T-cell (primary cell): ENCODE results near the gene LRRFIP1. TPM values are rescaled to one million over a fixed set of nuclear protein-coding genes. Genes with fewer than 3 reads are reported as not detected.
"Not testable (repeated sequence)": the region's sequence is repeated elsewhere in the genome, so short reads cannot be mapped to it uniquely, and the experiment has no call there.

Experiments
- ATAC-seq, 4 experiments: fragments of 200-7000 bp in 3 of 4; fragments of 150-1000 bp in 1 of 4; cut with Tn5 transposase; replicated peaks in 1 of 4; 1 replicate in 3 of 4; 2 replicates in 1 of 4; pipeline ENCODE4 v1.10.0; 2021; ENCODE audit warnings: moderate library complexity in 3 of 4, mild to moderate bottlenecking in 2 of 4, moderate number of reproducible peaks in 1 of 4
- CTCF ChIA-PET, 2 donors: fragments of 300-600 bp; sonication (Branson Sonifier 250); formaldehyde crosslinking; loops; one replicate each; lab custom pipeline; 2022; ENCODE audit warnings: antibody characterized with exemption in 2 of 2; lab: Charles Lee
- POLR2A ChIA-PET, 2 donors: fragments of 300-600 bp; sonication (Branson Sonifier 250); formaldehyde crosslinking; loops; one replicate each; lab custom pipeline; 2022; ENCODE audit warnings: antibody characterized with exemption in 2 of 2; lab: Charles Lee
- DNase-seq, 35 experiments: peaks; one replicate each; pipeline versions ENCODE4 v3.0.0 to v3.0.0-alpha.2; 2013 to 2023
- H3K27ac ChIP-seq: one replicate; pipeline ENCODE4 v1.5.1; 2013; ENCODE audit warnings: low read length
- H3K27me3 ChIP-seq, 2 experiments: replicated peaks in 1 of 2; 1 replicate in 1 of 2; 2 replicates in 1 of 2; pipeline versions ENCODE4 v1.6.1 to v1.7.0; 2013; ENCODE audit warnings: low read length in 1 of 2, mixed read lengths in 1 of 2; ENCODE audit not compliant: control insufficient read depth in 2 of 2, insufficient read depth in 2 of 2; ENCODE audit errors: extremely low read depth in 1 of 2
- H3K36me3 ChIP-seq, 2 donors: 1 replicate in 1 of 2; 2 replicates in 1 of 2; pipeline versions ENCODE4 v1.6.1 to v1.7.0; 2013; ENCODE audit warnings: low read length in 1 of 2; ENCODE audit not compliant: control insufficient read depth in 2 of 2, insufficient read depth in 1 of 2; ENCODE audit errors: extremely low read depth in 1 of 2
- H3K4me1 ChIP-seq, 2 experiments: 1 replicate in 1 of 2; 2 replicates in 1 of 2; pipeline versions ENCODE4 v1.6.1 to v1.7.0; 2013; ENCODE audit warnings: low read length in 2 of 2, mixed read lengths in 1 of 2; ENCODE audit not compliant: insufficient read depth in 2 of 2, control insufficient read depth in 1 of 2; ENCODE audit errors: extremely low read depth in 1 of 2
- H3K4me3 ChIP-seq, 2 donors: 1 replicate in 1 of 2; 2 replicates in 1 of 2; pipeline versions ENCODE4 v1.5.1 to v1.7.0; 2013; ENCODE audit warnings: mild to moderate bottlenecking in 2 of 2, low read length in 1 of 2, moderate library complexity in 1 of 2; ENCODE audit not compliant: control insufficient read depth in 1 of 2; ENCODE audit errors: extremely low read depth in 1 of 2
- H3K9me3 ChIP-seq: 2 replicates; pipeline ENCODE4 v1.7.0; 2013
- H3K27ac Mint-ChIP-seq, 2 donors: one replicate each; pipeline ENCODE4 v1.8.0; 2020 to 2021; ENCODE audit warnings: mild to moderate bottlenecking in 2 of 2, mixed read lengths in 2 of 2
- H3K27me3 Mint-ChIP-seq, 2 donors: one replicate each; pipeline ENCODE4 v1.8.0; 2021 to 2022; ENCODE audit warnings: mixed read lengths in 2 of 2
- H3K36me3 Mint-ChIP-seq: one replicate; pipeline ENCODE4 v1.8.0; 2021; ENCODE audit warnings: mixed read lengths
- H3K4me1 Mint-ChIP-seq, 3 donors: one replicate each; pipeline ENCODE4 v1.8.0; 2020 to 2022; ENCODE audit warnings: mixed read lengths in 3 of 3, mild to moderate bottlenecking in 1 of 3
- H3K4me3 Mint-ChIP-seq, 3 donors: one replicate each; pipeline ENCODE4 v1.8.0; 2020 to 2022; ENCODE audit warnings: mild to moderate bottlenecking in 3 of 3, mixed read lengths in 3 of 3, moderate library complexity in 3 of 3
- H3K9me3 Mint-ChIP-seq, 3 donors: one replicate each; pipeline ENCODE4 v1.8.0; 2020 to 2022; ENCODE audit warnings: mixed read lengths in 3 of 3
- WGBS: methylation state at CpG from one replicate; pipeline ENCODE4 v1.1.5; 2013; ENCODE audit warnings: missing lambda C conversion rate; ENCODE audit not compliant: insufficient coverage; 5-methylcytosine and 5-hydroxymethylcytosine counted together
- total RNA-seq, 35 experiments: library from RNA in 6 of 35; stranded (reverse) in 6 of 35; fragments of 120-200 nt in 1 of 35; gene quantifications; one replicate each; pipeline versions ENCODE4 v1.2.1 to v1.2.4 and lab custom pipeline; 2013 to 2026

LRRFIP1 gene
- total RNA-seq, 5 donors from 2014 or later (not counting 1 experiment from before 2014, with no cell fraction given): 105 to 170 (median 128) TPM

- H3K9me3 ChIP-seq: no peaks in the 10 kb centered on the region
- Mint-ChIP-seq H3K9me3 (no peaks in the 10 kb centered on the region), H3K27me3 (peaks cover 8 to 22% of the 10 kb centered on the region in 2 donors), H3K4me3 (no peak overlapping the region), H3K4me1 (peaks cover 7 to 10% (median 7%) of the 10 kb centered on the region in 3 donors), H3K27ac (no peak overlapping the region), H3K36me3 (no peaks in the 10 kb centered on the region)
- peaks cover 0 to 45% of the 10 kb centered on the region in 2 experiments for H3K27me3 ChIP-seq
- peaks cover 0 to 4% of the 10 kb centered on the region in 2 experiments for H3K4me1 ChIP-seq
- ATAC-seq (no peak), DNase-seq (no peak)
- 82% methylated on average over 12 of the region's 12 CpGs for WGBS
- no peak overlapping the region for H3K4me3 ChIP-seq
- no peaks in the 10 kb centered on the region for H3K36me3 ChIP-seq
- CTCF ChIA-PET: no interaction called here
- POLR2A ChIA-PET: interaction anchor here in 1 of 2 donors (0.7 kb wide), 1 partner anchor 9 kb away, joined by 3 read pairs; no protein-coding TSS in a partner anchor
- H3K27ac ChIP-seq: no peak overlapping the region
Observed at GRCh38 chr2:237663517-237664110, 36.2 kb downstream of the LRRFIP1 start.

- H3K27me3 Mint-ChIP-seq: peaks cover 8 to 22% of the 10 kb centered on the region in 2 donors
- H3K27ac Mint-ChIP-seq: no peak overlapping the region
- no peaks in the 10 kb centered on the region for H3K9me3 Mint-ChIP-seq
- WGBS: 96% methylated on average over 17 of the region's 17 CpGs
- DNase-seq: no peak
- CTCF ChIA-PET: no interaction called here
- H3K36me3 ChIP-seq: no peaks in the 10 kb centered on the region
- ATAC-seq: no peak
- H3K36me3 Mint-ChIP-seq: no peaks in the 10 kb centered on the region
- H3K4me1 Mint-ChIP-seq: peaks cover 7 to 10% (median 7%) of the 10 kb centered on the region in 3 donors
- H3K27me3 ChIP-seq: peaks cover 0 to 45% of the 10 kb centered on the region in 2 experiments
- H3K4me3 Mint-ChIP-seq: no peak overlapping the region
- peaks cover 0 to 4% of the 10 kb centered on the region in 2 experiments for H3K4me1 ChIP-seq
- no peak overlapping the region for H3K27ac ChIP-seq
- H3K4me3 ChIP-seq: no peak overlapping the region
- POLR2A ChIA-PET: no interaction called here
- H3K9me3 ChIP-seq: no peaks in the 10 kb centered on the region
Observed at GRCh38 chr2:237664151-237664550, 36.8 kb downstream of the LRRFIP1 start.

- Mint-ChIP-seq H3K27ac (no peak overlapping the region), H3K4me1 (peaks cover 7 to 10% (median 7%) of the 10 kb centered on the region in 3 donors), H3K27me3 (peaks cover 5 to 26% of the 10 kb centered on the region in 2 donors), H3K4me3 (no peak overlapping the region), H3K9me3 (no peaks in the 10 kb centered on the region), H3K36me3 (no peaks in the 10 kb centered on the region)
- Histone ChIP-seq H3K36me3 (no peaks in the 10 kb centered on the region), H3K27me3 (peaks cover 0 to 52% of the 10 kb centered on the region in 2 experiments), H3K9me3 (no peaks in the 10 kb centered on the region), H3K4me3 (no peak overlapping the region), H3K27ac (no peak overlapping the region), H3K4me1 (peaks cover 0 to 4% of the 10 kb centered on the region in 2 experiments)
- no peak for DNase-seq
- ATAC-seq: no peak
- POLR2A ChIA-PET: interaction anchor here in 1 of 2 donors (0.7 kb wide), 1 partner anchor 61 kb away, joined by 3 read pairs; no protein-coding TSS in a partner anchor
- 84% methylated on average over 6 of the region's 7 CpGs for WGBS
- CTCF ChIA-PET: no interaction called here
Observed at GRCh38 chr2:237665713-237666143, 38.3 kb downstream of the LRRFIP1 start.

GRCh38 chr2:237666606-237667005 lies 39.2 kb downstream of the LRRFIP1 start:
- peaks cover 0 to 44% of the 10 kb centered on the region in 2 experiments for H3K27me3 ChIP-seq
- DNase-seq (no peak), ATAC-seq (no peak)
- Mint-ChIP-seq H3K27me3 (peaks cover 5 to 23% of the 10 kb centered on the region in 2 donors), H3K4me1 (peaks cover 7 to 17% (median 7%) of the 10 kb centered on the region in 3 donors), H3K9me3 (no peaks in the 10 kb centered on the region), H3K27ac (no peak overlapping the region), H3K36me3 (no peaks in the 10 kb centered on the region), H3K4me3 (no peak overlapping the region)
- WGBS: 63% methylated on average over 2 of the region's 7 CpGs
- no peaks in the 10 kb centered on the region for H3K36me3 ChIP-seq
- H3K4me3 ChIP-seq: no peak overlapping the region
- ChIA-PET CTCF (interaction anchor here in 1 of 2 donors (0.6 kb wide), 2 partner anchors 96 to 587 kb away, joined by 4 read pairs; no protein-coding TSS in a partner anchor), POLR2A (interaction anchor here (0.6 kb wide), 2 partner anchors 42 to 58 kb away, joined by 3 read pairs; no protein-coding TSS in a partner anchor)
- no peaks in the 10 kb centered on the region for H3K9me3 ChIP-seq
- H3K27ac ChIP-seq: no peak overlapping the region
- H3K4me1 ChIP-seq: peaks cover 0 to 4% of the 10 kb centered on the region in 2 experiments

GRCh38 chr2:237667050-237667576 lies 39.7 kb downstream of the LRRFIP1 start:
- ChIA-PET CTCF (interaction anchor here in 1 of 2 donors (0.6 kb wide), 2 partner anchors 96 to 588 kb away, joined by 4 read pairs; no protein-coding TSS in a partner anchor), POLR2A (interaction anchor here (0.6 kb wide), 2 partner anchors 42 to 59 kb away, joined by 3 read pairs; no protein-coding TSS in a partner anchor)
- H3K27ac Mint-ChIP-seq, H3K36me3 Mint-ChIP-seq, H3K36me3 ChIP-seq, H3K27ac ChIP-seq, H3K4me3 Mint-ChIP-seq, H3K9me3 ChIP-seq, H3K4me1 ChIP-seq, H3K9me3 Mint-ChIP-seq, ATAC-seq, H3K4me3 ChIP-seq, DNase-seq: not testable (repeated sequence)
- H3K27me3 ChIP-seq: peaks cover 0 to 41% of the 10 kb centered on the region in 2 experiments
- no CpG with 5 or more reads among the region's 6 CpGs for WGBS
- peaks cover 5 to 23% of the 10 kb centered on the region in 2 donors for H3K27me3 Mint-ChIP-seq
- peaks cover 7 to 20% (median 7%) of the 10 kb centered on the region in 3 donors for H3K4me1 Mint-ChIP-seq

GRCh38 chr2:237667893-237668292 lies 40.5 kb downstream of the LRRFIP1 start:
- H3K4me3 ChIP-seq: no peak overlapping the region
- ATAC-seq: no peak
- H3K36me3 Mint-ChIP-seq: no peaks in the 10 kb centered on the region
- CTCF ChIA-PET: interaction anchor here in 1 of 2 donors (0.6 kb wide), 1 partner anchor 66 kb away, joined by 3 read pairs; no protein-coding TSS in a partner anchor
- H3K27me3 ChIP-seq: peaks cover 0 to 37% of the 10 kb centered on the region in 2 experiments
- H3K27me3 Mint-ChIP-seq: peaks cover 5 to 22% of the 10 kb centered on the region in 2 donors
- H3K36me3 ChIP-seq: no peaks in the 10 kb centered on the region
- H3K9me3 Mint-ChIP-seq: no peaks in the 10 kb centered on the region
- no peak overlapping the region for H3K27ac ChIP-seq
- H3K27ac Mint-ChIP-seq: no peak overlapping the region
- POLR2A ChIA-PET: no interaction called here
- 95% methylated on average over 6 of the region's 6 CpGs for WGBS
- H3K4me1 ChIP-seq: peaks cover 3 to 4% of the 10 kb centered on the region in 2 experiments
- H3K4me1 Mint-ChIP-seq: peaks cover 6 to 20% (median 7%) of the 10 kb centered on the region in 3 donors
- no peaks in the 10 kb centered on the region for H3K9me3 ChIP-seq
- H3K4me3 Mint-ChIP-seq: no peak overlapping the region
- DNase-seq: no peak
